HG02642 (cell line): Measurements from ENCODE around the gene GALNT10.
A peak's percentile ranks its signal among the peaks of the same experiment; 100 is the strongest.

Experiments used
- ATAC-seq: cut with Tn5 transposase; IDR thresholded peaks from one replicate; pipeline ENCODE4 v1.9.1; 2021; ENCODE audit warnings: mild to moderate bottlenecking; ENCODE audit not compliant: unreplicated experiment, poor library complexity

GALNT10 gene

DNA sequence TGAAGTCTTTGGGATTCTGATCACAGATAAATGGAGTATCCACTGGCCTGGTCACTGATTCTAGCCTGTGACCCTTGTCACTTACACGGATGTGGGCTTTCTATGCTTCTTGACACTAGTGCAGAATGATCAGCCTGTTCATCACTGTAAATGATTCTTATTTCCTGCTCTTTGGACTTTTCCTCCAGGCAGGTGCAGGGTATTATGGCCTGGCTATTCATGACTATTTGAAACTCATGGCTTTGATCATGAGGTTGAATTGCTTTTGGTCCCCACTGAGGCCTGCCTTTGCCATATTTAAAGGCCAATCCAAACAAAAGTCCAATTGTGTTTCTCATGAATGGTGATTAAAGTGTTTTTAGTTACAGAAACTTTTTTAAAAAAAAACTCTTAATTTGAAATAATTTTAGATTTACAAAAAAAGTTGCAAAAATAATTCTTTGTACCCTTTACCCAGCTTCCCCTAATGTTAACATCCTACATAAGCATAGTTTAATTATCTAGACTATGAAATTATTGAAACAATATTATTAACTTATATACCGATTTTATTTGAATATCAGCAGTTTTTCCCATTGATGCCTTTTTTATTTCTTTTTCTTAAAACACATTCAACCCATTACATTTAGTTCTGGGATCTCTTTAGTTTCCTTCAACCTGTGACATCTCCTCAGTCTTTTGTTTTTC is 68.1 kb downstream of the GALNT10 start:
- no peak for ATAC-seq

DNA sequence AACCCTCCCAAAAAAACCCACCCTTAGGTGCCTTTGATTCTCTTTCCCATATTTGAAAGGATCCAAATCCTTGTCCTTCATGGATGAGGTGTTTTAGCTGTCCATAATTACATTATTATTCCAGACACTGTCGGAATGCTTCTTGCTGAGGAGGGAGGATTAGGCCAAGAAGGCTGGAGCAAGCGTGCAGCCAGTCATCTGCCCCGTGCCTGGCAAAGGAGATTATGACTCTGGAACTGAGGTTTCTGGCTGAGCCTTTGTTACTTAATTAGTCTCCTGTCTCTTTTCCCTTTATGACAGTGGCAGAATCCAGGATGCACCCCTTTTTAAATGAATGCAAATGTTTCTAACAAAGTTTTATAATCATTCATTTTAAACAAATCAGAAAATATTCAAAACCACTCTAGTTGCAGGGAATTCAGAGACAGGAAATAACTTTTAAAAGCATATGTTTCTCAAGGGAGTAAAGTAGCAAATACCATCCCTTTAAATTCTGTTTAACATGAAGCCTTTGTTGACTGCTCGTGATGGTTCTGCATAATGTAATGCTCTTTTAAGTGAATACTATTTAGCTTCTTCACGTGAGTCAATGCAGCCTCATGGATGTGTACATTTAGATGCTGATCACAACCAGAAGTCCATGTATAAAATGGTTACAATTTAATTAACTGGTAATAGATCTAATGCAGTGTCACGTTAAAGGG is 69.8 kb downstream of the GALNT10 start:
- no peak for ATAC-seq

DNA sequence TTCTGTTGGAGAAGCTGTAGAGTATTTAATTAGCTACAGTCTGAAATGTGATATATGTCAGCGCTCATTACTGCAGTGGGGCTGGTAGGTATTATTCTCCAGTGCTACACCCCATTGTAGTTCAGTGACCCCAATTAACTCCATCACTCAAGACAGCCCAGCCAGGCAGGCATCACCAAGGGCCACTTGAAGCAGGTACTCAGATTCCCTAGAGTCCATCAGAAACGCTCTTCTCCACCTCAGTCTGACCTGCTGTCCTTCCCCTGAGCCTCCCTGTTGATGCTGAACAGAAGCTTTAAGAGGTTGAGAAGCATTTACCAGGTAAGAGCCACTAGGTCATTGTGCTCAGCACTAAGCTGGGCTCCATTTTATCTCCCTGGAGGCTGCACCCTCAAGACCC is 71.8 kb downstream of the GALNT10 start:
- no peak for ATAC-seq

DNA sequence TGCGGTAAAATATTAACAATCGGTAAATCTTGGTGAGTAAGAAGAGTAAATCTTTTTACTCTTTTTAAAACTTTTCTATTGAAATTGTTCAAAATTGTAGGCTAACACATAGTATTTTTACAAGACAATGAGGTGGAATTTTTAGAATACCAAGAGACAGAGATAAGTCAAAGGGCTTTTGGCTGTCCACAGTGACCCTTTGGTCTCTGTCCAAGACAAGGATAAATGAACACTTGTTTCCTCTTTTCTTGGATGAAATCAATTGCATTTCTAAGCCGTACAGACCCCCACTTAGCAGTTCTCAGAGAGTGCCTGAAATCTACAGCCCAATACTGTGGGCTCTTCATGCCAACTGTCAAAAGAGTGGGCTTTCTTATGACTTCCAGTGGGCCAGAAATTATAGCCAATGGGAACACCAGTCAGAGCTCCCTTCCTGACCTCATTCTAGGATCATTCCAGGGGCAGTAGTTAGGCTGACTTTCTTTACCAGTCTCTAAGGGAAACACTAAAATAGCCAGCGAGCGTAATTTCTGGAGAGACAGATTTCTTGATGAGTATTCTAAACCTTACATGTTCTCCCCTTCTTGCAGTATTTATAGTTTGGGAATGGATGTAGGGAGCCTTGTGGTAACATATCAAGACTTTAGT is 74.1 kb downstream of the GALNT10 start:
- ATAC-seq: no peak

DNA sequence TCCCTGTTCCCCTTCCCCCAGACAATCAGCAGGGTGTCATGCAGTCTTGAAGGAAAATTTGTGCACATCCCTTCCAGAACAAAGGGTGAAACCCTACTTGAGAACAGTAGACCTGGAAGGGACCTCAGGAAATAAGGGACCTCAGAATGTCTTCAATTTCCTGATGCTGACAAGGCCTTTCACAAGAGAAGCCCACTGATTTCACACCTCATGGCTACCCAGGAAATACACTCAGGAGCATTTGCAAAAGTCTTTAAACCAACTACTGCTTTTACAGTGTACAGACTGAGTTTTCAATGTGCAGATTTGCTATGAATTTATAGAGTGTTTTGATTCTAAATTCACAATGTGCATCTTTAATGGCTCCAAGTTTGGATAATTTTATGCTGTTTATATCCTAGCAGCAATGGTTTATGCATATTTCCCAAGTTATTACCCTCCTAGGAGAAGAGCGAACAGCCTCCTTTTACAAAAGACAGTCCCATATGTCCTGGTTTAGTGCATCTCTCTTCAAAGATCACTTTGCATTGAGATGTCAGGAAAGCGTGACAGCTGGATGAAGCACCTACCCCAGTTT is 74.8 kb downstream of the GALNT10 start:
- ATAC-seq: no peak

DNA sequence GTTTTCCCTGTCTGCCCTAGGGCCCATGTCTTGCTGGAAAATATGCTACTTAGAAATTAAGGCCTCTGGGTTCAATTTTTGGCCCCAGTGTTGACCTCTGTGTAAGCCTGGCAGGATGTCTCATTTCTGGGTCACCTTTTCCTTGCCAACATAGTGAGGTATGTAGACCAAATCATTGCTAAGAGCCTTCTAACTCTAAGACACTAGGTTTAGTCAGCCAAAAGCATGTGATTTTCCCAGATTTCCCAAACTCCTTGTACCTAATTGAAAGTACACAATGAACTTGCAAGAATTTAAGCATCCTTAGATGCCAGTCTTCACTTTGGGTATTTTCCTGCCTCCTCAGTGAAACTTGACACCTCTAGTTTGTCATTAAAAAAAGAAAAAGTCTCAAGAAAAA is 77.0 kb downstream of the GALNT10 start:
- ATAC-seq: no peak

DNA sequence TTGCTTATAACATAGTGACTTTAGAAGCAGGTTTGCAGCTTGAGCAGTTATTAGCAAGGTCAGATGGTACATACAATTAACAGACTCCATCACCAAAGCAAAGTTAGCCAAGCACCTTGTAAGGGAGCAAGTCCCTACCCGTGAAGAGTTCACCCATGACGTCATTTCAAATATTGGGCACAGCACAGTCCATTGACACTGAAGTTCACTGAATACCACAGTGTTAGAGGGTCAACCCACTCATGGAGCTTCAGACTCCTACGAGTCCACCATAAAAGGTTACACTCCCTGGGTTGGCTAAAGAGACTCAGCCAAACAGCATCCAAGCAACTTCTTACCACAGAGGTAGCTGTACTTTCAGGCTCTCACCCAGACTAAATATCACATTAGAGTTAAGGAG is 77.5 kb downstream of the GALNT10 start:
- no peak for ATAC-seq

DNA sequence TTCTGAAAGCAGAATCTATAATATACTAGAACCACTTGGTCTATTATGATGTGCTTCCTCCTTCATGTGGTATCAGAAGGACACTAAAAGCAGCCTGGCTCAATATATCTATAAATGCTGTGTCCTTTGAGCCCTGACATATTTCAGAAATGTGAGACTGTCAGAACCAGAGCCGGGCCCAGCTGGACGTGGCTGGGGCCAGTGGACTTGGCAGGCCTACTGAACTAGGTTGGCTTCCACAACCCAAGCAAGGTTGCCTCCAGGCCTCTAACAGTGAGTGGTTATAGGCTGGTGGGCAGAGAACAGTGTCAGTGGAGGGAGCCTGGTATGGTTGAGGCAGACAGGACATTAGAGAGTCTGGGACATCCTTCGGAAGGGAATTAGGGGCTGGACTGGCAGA is 78.9 kb downstream of the GALNT10 start:
- no peak for ATAC-seq

DNA sequence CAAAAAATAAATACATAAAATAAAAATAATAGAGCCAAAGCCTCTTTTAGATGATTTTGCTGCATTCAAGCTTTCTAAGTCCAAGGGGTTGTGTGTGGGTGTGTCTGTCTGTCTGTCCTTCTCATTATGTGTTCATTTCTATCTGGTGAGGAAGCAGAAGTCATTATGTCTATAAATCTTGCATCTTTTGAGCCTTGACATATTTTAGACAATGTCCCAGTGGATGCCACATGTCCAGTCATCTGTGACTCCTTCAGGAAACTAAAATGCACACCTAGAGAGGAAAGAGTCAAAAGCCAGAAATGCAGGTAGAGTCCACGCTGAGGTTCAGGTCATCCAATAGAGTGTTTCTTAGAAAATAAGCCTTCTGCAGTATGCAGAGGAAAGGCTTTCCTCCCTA is 80.9 kb downstream of the GALNT10 start:
- no peak for ATAC-seq

DNA sequence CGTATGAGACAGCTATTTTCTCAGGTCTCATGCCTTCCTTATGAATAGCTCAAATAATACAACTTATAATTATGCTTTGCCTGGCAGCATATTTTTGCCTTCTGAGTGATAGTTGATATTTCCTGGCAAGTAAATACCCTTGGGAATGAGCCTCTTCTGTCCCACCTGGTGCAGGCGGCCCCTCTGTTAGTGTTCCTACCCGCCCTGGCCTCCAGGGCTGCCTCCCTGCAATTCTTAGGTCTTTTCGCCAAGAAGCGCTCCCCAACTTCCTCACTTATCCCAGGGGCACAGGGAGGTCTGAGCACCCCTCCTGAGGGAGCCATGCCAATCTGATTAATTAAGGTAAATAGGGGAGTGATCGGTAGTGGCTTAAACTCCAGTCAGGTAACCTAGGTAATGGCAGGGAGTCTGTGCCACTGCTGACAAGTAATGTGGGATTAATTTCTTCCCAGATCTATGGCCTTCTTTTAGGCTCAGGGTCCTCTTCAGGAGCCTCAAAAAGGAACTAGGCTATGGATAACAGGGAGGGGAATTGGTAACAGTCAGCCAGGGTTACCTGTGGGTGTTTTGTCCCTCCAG is 81.5 kb downstream of the GALNT10 start:
- ATAC-seq: no peak

DNA sequence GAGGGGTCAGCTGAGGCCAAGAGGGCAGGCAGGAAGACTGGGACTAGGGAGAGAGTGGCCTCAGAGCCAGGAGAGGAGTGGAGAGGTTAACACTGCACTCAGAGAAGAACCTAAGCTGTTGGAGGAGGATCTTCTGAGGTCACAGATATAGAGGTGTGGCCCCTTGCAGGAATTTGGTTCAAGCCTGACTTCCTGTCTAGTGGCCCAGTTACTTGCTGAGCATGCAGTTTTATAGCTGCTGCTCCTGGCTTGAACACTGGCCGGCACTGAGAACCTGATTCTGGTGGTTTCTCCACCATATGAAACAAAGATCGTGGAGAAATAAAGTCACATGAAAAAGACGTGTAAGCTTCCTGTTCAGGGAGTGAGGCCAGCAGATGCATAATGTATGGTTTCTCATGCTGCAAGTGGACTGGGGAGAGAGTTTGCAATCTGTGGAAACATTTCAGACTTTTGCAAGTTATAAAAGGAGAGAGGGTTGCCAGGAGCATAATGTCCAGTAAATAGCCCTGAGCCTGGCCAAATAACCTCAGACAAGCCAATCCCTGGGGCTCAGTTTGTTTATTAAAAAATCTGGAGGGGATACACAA is 82.6 kb downstream of the GALNT10 start:
- ATAC-seq: peak; percentile 65

DNA sequence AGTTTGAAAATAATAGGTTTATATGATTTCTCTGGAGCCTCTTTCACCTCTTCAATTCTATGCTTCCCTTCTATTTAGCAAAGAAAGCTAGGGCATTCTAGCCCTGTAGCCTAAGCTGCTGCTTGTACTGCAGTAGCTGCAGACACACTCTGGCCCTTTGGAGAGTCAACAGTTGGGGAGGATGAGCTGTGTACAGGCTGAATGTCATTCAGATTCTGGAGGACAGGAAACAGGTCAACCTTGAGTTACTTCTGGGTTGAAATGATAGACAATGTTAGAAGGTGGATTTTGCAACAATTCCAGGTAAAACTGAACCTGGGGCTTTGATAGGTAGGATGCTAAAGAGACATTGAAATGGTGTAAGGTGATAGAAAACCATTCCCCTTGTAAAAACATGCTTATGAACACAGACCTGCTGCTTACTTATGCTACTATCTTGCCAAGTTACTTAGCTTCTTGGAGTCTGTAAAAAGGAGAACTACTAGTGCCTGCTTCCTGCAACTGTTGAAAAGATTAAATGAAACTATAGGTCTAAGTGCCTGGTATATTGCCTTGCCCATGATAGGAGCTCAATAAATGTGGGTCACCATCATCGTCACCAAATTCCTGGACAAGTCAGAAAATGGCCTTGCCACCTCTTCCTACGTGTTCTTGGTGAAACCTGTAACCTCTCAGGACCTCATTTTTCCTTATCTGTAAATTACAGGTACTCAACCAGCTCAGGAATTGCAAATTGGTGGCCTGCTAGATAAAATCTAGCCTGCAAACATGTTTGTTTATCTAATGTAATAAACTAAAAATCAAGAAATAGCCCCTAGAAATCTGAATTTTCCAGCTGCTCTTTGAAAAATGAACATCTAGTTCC is 83.7 kb downstream of the GALNT10 start:
- no peak for ATAC-seq

DNA sequence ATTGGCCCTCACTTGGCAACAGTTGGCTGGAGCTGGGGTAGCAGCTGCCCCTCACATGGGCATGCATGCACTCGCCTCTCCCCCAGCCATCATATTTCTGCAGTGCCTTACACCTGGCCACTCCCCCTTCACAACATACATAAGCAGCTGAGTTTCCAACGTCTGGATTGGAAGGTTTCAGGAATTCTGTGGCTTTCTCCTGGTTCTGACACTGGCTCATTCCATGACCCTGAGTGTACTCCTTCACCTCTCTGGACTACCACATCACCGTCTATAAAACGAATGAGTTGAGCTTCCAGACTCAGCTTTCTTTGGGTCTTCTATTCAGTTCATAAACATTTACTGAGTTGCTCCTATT is 84.3 kb downstream of the GALNT10 start:
- no peak for ATAC-seq

DNA sequence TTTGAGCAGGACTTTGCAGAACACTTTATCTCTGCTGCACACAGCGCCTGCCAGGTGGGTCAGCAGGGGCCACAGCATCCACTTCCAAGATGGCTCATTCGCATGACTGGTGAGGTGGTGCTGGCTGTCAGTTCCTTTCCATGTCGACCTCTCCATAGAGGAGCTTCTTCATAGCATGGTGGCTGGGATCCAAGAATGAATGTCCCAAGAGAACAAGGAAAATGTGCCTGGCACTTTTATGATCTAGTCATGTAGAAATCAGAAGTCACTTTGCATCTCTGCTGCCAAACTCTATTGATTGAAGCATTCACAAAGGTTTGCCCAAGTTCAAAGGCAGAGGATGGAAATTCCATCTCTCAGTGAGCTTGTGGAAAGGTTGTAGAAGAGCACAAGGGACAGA is 85.0 kb downstream of the GALNT10 start:
- ATAC-seq: no peak

DNA sequence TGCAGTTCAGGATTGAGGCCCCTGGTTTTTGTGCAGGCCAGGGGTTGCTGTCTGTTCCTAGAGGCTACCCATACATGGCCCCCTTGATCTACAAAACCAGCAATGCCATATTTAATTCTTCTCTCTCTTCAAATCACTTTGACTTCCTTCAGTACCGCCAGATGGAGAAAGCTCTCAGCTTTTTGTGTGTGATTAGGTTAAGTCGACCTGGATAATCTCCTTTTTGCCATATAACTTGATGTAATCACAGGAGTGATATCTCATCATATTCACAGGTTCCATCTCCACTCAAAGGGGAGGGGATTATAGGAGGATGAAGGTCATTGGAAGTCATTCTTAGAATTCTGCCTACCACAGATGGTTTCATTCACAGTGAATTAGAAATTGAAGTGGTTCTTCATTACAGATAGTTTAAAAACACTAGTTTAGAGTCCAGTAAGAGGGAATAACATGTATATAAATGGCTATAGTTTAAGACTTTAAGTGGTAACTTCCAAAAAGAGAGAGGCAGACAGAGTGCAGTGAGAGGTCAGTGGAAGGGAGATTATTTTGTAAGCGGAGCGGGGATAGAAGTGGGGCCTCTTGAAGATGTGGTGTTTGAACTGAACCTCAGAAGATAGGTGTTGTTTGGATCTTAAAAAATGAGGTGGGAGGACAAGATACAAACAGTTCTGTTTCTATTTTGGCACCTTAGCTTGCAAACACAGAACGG is 85.9 kb downstream of the GALNT10 start:
- ATAC-seq: no peak

DNA sequence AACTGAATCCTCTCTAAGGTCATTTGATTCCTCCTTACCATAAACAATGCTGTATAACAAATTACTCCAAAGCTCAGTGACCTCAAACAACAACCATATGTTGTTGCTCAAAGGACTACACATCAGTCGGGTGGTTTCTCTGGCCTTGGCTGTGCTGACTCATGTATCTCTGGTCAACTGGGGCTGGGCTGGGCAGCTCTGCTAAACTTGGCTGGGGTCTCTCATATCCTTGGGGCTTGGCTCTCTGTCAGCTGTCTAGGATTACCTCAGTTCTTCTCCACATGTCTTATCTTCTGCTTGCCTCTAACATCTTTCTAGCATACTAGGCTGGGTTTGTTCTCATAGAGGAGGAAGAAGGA is 86.4 kb downstream of the GALNT10 start:
- no peak for ATAC-seq

DNA sequence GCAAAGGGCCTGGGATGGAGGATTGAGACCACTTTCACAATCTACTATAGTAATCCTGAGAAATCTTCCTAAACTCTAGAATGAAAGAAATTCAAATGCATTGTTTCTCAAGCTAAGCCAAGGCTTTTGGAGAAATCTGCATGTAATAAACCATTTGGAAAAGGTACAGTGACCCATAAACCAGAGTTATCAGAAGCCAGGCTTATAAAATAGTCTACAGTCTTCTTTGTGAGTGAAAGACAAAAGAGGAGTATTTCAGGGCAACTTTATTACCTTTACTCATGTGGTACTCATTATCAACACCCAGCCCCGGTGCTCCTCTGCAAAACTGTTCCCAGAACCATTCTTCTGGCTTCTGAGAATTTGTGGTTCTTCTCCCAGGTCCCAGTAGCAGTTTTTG is 87.0 kb downstream of the GALNT10 start:
- no peak for ATAC-seq

DNA sequence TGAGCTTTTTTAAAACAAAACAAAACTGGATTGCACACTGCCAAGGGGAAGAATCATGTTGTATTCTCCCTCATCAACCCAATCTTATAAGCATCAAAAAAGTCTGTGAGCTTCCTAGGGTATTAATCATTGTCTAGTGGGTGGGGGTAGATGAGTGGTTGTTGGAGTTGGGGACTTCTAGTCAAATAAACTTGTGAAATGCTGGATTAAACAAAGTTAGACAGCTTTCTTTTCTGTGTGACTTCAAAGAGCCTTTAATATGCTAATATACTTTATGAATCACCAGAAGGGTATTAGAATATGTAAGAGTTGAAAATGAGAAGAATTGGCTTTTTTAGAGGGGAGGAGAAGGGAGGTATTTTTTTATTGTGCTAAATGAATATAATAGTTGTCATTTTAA is 87.7 kb downstream of the GALNT10 start:
- ATAC-seq: no peak

DNA sequence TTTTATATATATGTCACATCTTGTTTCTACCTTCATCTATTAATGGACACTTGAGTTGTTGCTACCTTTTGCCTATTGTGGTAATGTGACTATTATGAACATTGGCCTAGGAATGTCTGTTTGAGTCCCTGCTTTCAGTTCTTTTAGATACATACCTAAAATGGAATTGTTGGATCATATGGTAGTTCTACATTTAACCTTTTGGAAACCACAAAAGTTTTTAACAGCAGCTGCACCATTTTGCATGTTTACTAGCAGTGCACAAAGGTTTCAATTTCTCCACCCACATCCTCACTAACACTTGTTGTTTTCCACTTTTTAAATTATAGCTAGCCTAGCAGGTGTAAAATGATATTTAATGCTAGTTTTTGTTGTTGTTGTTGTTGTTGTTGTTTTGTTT is 88.4 kb downstream of the GALNT10 start:
- no peak for ATAC-seq
